CD14-positive monocyte (primary cell): ENCODE data around the gene ZNF385A. TPM values are rescaled to one million over a fixed set of nuclear protein-coding genes. Genes with fewer than 3 reads are reported as not detected.

Experiments used
- DNase-seq, 3 donors: peaks; one replicate each; pipeline ENCODE4 v3.0.0-alpha.2; 2011 to 2022
- H2AFZ ChIP-seq: 2 replicates; pipeline ENCODE4 v1.6.0; 2012; ENCODE audit warnings: mild to moderate bottlenecking, low read depth, low read length, inconsistent platforms; ENCODE audit not compliant: insufficient read depth, poor library complexity, severe bottlenecking
- H3K27ac ChIP-seq, 2 donors: 1 replicate in 1 of 2; 2 replicates in 1 of 2; pipeline ENCODE4 v1.5.1; 2012 to 2013; ENCODE audit warnings: low read length in 2 of 2, control low read depth in 1 of 2, inconsistent platforms in 1 of 2, low read depth in 1 of 2, mild to moderate bottlenecking in 1 of 2
- H3K27me3 ChIP-seq, 2 donors: one replicate each; pipeline versions ENCODE4 v1.6.0 to v1.6.1; 2011 to 2013; ENCODE audit warnings: low read length in 2 of 2; ENCODE audit not compliant: control insufficient read depth in 2 of 2, insufficient read depth in 2 of 2
- H3K36me3 ChIP-seq, 2 donors: replicated peaks in 1 of 2; 1 replicate in 1 of 2; 2 replicates in 1 of 2; pipeline versions ENCODE4 v1.5.1 to v1.6.1; 2012 to 2013; ENCODE audit warnings: low read length in 2 of 2, control low read depth in 1 of 2, inconsistent platforms in 1 of 2, mild to moderate bottlenecking in 1 of 2; ENCODE audit not compliant: insufficient read depth in 2 of 2, control insufficient read depth in 1 of 2
- H3K4me1 ChIP-seq, 2 donors: 1 replicate in 1 of 2; 2 replicates in 1 of 2; pipeline versions ENCODE4 v1.5.1 to v1.6.1; 2012 to 2013; ENCODE audit warnings: low read length in 2 of 2, control low read depth in 1 of 2, inconsistent platforms in 1 of 2, mild to moderate bottlenecking in 1 of 2, moderate library complexity in 1 of 2; ENCODE audit not compliant: insufficient read depth in 2 of 2, control insufficient read depth in 1 of 2
- H3K4me2 ChIP-seq: replicated peaks from 2 replicates; pipeline ENCODE3; 2012; ENCODE audit warnings: low read length, moderate library complexity, mild to moderate bottlenecking; ENCODE audit not compliant: poor library complexity, severe bottlenecking; ENCODE audit errors: extremely low read depth
- H3K4me3 ChIP-seq, 3 experiments: fragments of 200-600 bp in 1 of 3; sonication (generic) in 1 of 3; replicated peaks in 1 of 3; 1 replicate in 2 of 3; 2 replicates in 1 of 3; pipeline ENCODE4 v1.5.1; 2011 to 2013; ENCODE audit warnings: low read length in 3 of 3, mild to moderate bottlenecking in 3 of 3, control low read depth in 2 of 3, low read depth in 2 of 3, inconsistent platforms in 1 of 3, moderate library complexity in 1 of 3
- H3K79me2 ChIP-seq: 2 replicates; pipeline ENCODE4 v1.6.0; 2012; ENCODE audit warnings: mild to moderate bottlenecking, control low read depth, inconsistent platforms, low read length, moderate library complexity; ENCODE audit not compliant: insufficient read depth
- H3K9ac ChIP-seq: 2 replicates; pipeline ENCODE4 v1.6.0; 2017; ENCODE audit warnings: low read length, mild to moderate bottlenecking; ENCODE audit not compliant: insufficient read depth, poor library complexity, severe bottlenecking
- H3K9me3 ChIP-seq, 2 donors: replicated peaks in 1 of 2; 1 replicate in 1 of 2; 2 replicates in 1 of 2; pipeline versions ENCODE4 v1.5.1 to v1.6.1; 2012 to 2013; ENCODE audit warnings: low read length in 2 of 2, control low read depth in 1 of 2; ENCODE audit not compliant: control insufficient read depth in 1 of 2, insufficient read depth in 1 of 2
- H4K20me1 ChIP-seq: 2 replicates; pipeline ENCODE4 v1.6.0; 2012; ENCODE audit warnings: mild to moderate bottlenecking, low read length, control low read depth, moderate library complexity; ENCODE audit not compliant: insufficient read depth
- H3K27ac Mint-ChIP-seq, 7 donors: one replicate each; pipeline ENCODE4 v1.8.0; 2020; ENCODE audit warnings: mild to moderate bottlenecking in 7 of 7, mixed read lengths in 7 of 7, moderate library complexity in 6 of 7, inconsistent platforms in 2 of 7
- H3K27me3 Mint-ChIP-seq, 3 donors: one replicate each; pipeline ENCODE4 v1.8.0; 2021 to 2022; ENCODE audit warnings: low read depth in 3 of 3, mild to moderate bottlenecking in 3 of 3, mixed read lengths in 3 of 3, moderate library complexity in 3 of 3, inconsistent platforms in 1 of 3
- H3K36me3 Mint-ChIP-seq, 2 donors: one replicate each; pipeline ENCODE4 v1.8.0; 2020; ENCODE audit warnings: mixed read lengths in 2 of 2, inconsistent platforms in 1 of 2, mild to moderate bottlenecking in 1 of 2
- H3K4me1 Mint-ChIP-seq: one replicate; pipeline ENCODE4 v1.8.0; 2020; ENCODE audit warnings: mild to moderate bottlenecking, mixed read lengths
- H3K4me3 Mint-ChIP-seq, 2 donors: one replicate each; pipeline ENCODE4 v1.8.0; 2020; ENCODE audit warnings: mild to moderate bottlenecking in 2 of 2, mixed read lengths in 2 of 2, moderate library complexity in 1 of 2
- H3K9me3 Mint-ChIP-seq, 7 donors: one replicate each; pipeline ENCODE4 v1.8.0; 2020 to 2022; ENCODE audit warnings: mixed read lengths in 7 of 7, mild to moderate bottlenecking in 6 of 7, moderate library complexity in 6 of 7, inconsistent platforms in 2 of 7
- WGBS: methylation state at CpG from one replicate; pipeline ENCODE4 v1.1.5; 2013; ENCODE audit warnings: missing lambda C conversion rate; ENCODE audit not compliant: insufficient coverage; 5-methylcytosine and 5-hydroxymethylcytosine counted together
- intact Hi-C, 2 donors: fragments of 100-400 bp; cut with micrococcal nuclease; formaldehyde crosslinking; loops; one replicate each; pipeline versions ENCODE4 v1.15.0 to v1.15.1; 2023
- polyA plus RNA-seq, 3 donors: library from polyadenylated mRNA; depleted of rRNA in 1 of 3; unstranded in 2 of 3; stranded (reverse) in 1 of 3; fragments of 300-500 nt in 2 of 3; fragments of >200 nt in 1 of 3; fragmentation: Illumina TruSeq in 2 of 3; gene quantifications; 1 replicate in 2 of 3; 2 replicates in 1 of 3; pipeline ENCODE4 v1.2.3, GENCODE V29; 2012 to 2021
- TF ChIP-seq, protein P1 (sequence below): fragments of 200-600 bp; IDR thresholded peaks from one replicate; pipeline ENCODE4 v1.8.0; 2022; ENCODE audit warnings: antibody characterized with exemption, mild to moderate bottlenecking

The ZNF385A gene
- polyA plus RNA-seq, 3 donors: 53.9 to 97.6 (median 78.3) TPM

DNA sequence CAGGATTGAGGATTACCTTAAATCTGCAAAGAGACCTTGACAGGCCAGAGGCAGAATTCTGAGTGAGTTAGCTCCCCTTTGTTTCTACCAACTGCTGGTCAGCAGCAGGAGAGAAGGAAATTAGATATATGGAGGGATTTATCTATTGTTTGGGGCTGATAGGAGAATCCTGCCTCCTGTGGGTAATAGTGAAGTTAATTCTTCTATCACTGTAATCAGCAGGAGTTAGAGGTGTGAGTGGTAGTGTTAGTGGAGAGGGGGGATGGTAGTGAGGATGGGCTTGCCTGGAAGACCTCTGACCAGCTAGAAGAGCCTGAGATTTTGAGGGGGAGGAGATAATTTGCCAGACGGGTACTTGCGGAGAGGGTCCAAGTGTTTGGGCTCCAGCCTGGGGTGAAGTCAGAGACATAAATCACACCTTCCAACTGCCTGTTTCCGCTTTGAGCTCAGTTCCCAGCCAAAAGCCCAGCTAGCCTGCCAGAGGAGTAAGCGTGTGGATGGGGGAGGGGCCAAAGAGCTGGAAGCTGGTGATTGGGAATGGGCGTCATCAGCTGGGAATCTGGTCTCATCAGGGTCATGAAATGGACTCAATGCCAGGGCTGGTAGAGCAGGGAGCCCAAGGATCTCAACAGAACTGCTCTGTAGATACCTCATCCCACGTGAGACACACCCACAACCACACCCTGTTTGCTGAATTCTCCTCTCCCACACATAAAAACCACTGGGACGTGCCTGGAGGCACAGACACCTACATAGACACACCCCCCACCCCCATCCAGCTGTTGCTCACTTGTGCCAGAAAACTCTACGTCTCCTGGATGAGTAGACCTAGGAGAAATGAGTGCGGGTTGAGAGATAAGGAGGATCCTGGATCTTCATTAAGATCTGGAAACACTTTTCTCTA lies 47.6 kb upstream of the ZNF385A start:
- Histone ChIP-seq H3K4me3 (no peak overlapping the region), H3K9ac (no peak overlapping the region), H3K4me1 (peaks cover 27 to 30% of the 10 kb centered on the region in 2 donors), H3K79me2 (no peaks in the 10 kb centered on the region), H3K4me2 (no peak overlapping the region), H3K9me3 (no peaks in the 10 kb centered on the region), H3K27ac (no peak overlapping the region), H2AFZ (no peak overlapping the region), H4K20me1 (no peaks in the 10 kb centered on the region), H3K36me3 (no peaks in the 10 kb centered on the region), H3K27me3 (no peaks in the 10 kb centered on the region)
- intact Hi-C loops: no loop called here
- Mint-ChIP-seq H3K27ac (peak overlapping the region in 2 of 7 donors; percentile 7 to 18), H3K9me3 (peaks cover 0 to 4% (median 0%) of the 10 kb centered on the region in 7 donors), H3K36me3 (no peaks in the 10 kb centered on the region), H3K4me1 (peaks cover 42% of the 10 kb centered on the region), H3K27me3 (peaks cover 9 to 13% (median 12%) of the 10 kb centered on the region in 3 donors), H3K4me3 (no peak overlapping the region)
- 33% methylated on average over 1 of the region's 9 CpGs for WGBS
- no peak for DNase-seq
- TF ChIP-seq, protein P1, sequence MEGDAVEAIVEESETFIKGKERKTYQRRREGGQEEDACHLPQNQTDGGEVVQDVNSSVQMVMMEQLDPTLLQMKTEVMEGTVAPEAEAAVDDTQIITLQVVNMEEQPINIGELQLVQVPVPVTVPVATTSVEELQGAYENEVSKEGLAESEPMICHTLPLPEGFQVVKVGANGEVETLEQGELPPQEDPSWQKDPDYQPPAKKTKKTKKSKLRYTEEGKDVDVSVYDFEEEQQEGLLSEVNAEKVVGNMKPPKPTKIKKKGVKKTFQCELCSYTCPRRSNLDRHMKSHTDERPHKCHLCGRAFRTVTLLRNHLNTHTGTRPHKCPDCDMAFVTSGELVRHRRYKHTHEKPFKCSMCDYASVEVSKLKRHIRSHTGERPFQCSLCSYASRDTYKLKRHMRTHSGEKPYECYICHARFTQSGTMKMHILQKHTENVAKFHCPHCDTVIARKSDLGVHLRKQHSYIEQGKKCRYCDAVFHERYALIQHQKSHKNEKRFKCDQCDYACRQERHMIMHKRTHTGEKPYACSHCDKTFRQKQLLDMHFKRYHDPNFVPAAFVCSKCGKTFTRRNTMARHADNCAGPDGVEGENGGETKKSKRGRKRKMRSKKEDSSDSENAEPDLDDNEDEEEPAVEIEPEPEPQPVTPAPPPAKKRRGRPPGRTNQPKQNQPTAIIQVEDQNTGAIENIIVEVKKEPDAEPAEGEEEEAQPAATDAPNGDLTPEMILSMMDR: no peak

DNA sequence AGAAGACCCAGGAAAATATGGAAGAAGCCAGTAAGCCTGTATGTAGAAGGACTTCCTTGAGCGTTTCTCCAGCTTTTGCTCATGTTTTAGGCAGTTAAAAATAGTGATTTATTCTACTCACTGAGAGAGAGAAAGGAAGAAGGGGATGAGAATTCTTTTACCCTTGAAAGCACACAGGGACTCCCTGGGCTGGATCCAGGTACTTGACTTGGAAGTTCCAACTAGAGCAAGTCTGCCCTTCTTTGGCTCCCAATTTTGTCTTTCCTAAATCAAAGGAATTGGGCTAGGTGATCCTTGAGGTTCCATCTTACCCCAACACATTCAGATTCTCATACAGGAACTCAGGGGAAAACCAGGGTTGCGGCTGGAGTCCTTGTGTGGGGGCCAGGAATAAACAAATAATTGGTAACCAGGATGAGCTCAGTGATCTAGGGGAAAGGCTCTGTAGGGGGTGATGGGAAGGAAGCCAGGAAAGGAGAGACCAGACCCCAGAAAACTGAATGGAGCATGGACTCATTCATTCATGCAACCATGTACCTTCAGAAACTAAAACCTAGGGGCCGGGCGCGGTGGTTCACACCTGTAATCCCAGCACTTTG lies 46.0 kb upstream of the ZNF385A start:
- H3K9me3 ChIP-seq: no peaks in the 10 kb centered on the region
- no peaks in the 10 kb centered on the region for H3K27me3 ChIP-seq
- Mint-ChIP-seq H3K27ac (peak overlapping the region in 2 of 7 donors; percentile 30 to 40), H3K4me1 (peaks cover 47% of the 10 kb centered on the region), H3K27me3 (peaks cover 12 to 14% (median 13%) of the 10 kb centered on the region in 3 donors), H3K36me3 (no peaks in the 10 kb centered on the region), H3K9me3 (peaks cover 0 to 4% (median 0%) of the 10 kb centered on the region in 7 donors), H3K4me3 (peak overlapping the region in 1 of 2 donors; percentile 23)
- WGBS: 100% methylated on average over 3 of the region's 5 CpGs
- H3K36me3 ChIP-seq: no peaks in the 10 kb centered on the region
- H4K20me1 ChIP-seq: no peaks in the 10 kb centered on the region
- TF ChIP-seq, protein P1: no peak
- no peak overlapping the region for H3K9ac ChIP-seq
- H3K4me2 ChIP-seq: no peak overlapping the region
- H3K79me2 ChIP-seq: no peaks in the 10 kb centered on the region
- H2AFZ ChIP-seq: no peak overlapping the region
- peaks cover 27 to 32% of the 10 kb centered on the region in 2 donors for H3K4me1 ChIP-seq
- no peak overlapping the region for H3K27ac ChIP-seq
- H3K4me3 ChIP-seq: no peak overlapping the region
- intact Hi-C loops: no loop called here
- no peak for DNase-seq
